HG03520 (cell line): Measurements from ENCODE around the gene RBM19.

Source experiments
- ATAC-seq: cut with Tn5 transposase; IDR thresholded peaks from one replicate; pipeline ENCODE4 v1.9.1; 2021; ENCODE audit warnings: mild to moderate bottlenecking, moderate library complexity; ENCODE audit not compliant: unreplicated experiment

Gene RBM19

GRCh38 chr12:113841786-113842185 lies 124.3 kb downstream of the RBM19 start:
- no peak for ATAC-seq

- ATAC-seq, result no peak
Measured at GRCh38 chr12:113840401-113841042, 125.6 kb downstream of the RBM19 start.

GRCh38 chr12:113838896-113839295 lies 127.2 kb downstream of the RBM19 start:
- no peak for ATAC-seq

GRCh38 chr12:113837528-113838296 lies 128.4 kb downstream of the RBM19 start:
- ATAC-seq, result no peak

- ATAC-seq, result no peak
Measured at GRCh38 chr12:113837084-113837483, 129.0 kb downstream of the RBM19 start.

GRCh38 chr12:113835896-113836295 lies 130.2 kb downstream of the RBM19 start:
- ATAC-seq, result no peak

GRCh38 chr12:113835433-113835832 lies 130.7 kb downstream of the RBM19 start:
- ATAC-seq, result no peak

GRCh38 chr12:113833422-113833821 lies 132.7 kb downstream of the RBM19 start:
- no peak for ATAC-seq

- ATAC-seq, result no peak
Measured at GRCh38 chr12:113831476-113831875, 134.6 kb downstream of the RBM19 start.

GRCh38 chr12:113831016-113831415 lies 135.1 kb downstream of the RBM19 start:
- no peak for ATAC-seq

GRCh38 chr12:113829212-113829611 lies 136.9 kb downstream of the RBM19 start:
- ATAC-seq, result no peak

GRCh38 chr12:113827539-113828114 lies 138.5 kb downstream of the RBM19 start:
- ATAC-seq, result no peak

GRCh38 chr12:113826805-113827538 lies 139.2 kb downstream of the RBM19 start:
- ATAC-seq, result no peak

- ATAC-seq, result no peak
Measured at GRCh38 chr12:113825705-113826104, 140.4 kb downstream of the RBM19 start.

GRCh38 chr12:113823816-113824215 lies 142.3 kb downstream of the RBM19 start:
- ATAC-seq, result no peak

- no peak for ATAC-seq
Measured at GRCh38 chr12:113823016-113823415, 143.1 kb downstream of the RBM19 start.

- ATAC-seq, result no peak
Measured at GRCh38 chr12:113820842-113821241, 145.3 kb downstream of the RBM19 start.

- no peak for ATAC-seq
Measured at GRCh38 chr12:113820309-113820708, 145.8 kb downstream of the RBM19 start.

- ATAC-seq, result no peak
Measured at GRCh38 chr12:113819495-113819894, 146.6 kb downstream of the RBM19 start.

GRCh38 chr12:113818833-113819232 lies 147.3 kb downstream of the RBM19 start:
- ATAC-seq, result no peak

GRCh38 chr12:113818283-113818682 lies 147.8 kb downstream of the RBM19 start:
- ATAC-seq, result no peak
